MCF 10A (cell line): Measurements from ENCODE around the gene CLMN. TPM values are rescaled to one million over a fixed set of nuclear protein-coding genes. Genes with fewer than 3 reads are reported as not detected.

ENCODE experiments used
- BruUV-seq: library from RNA; stranded (reverse); fragments of 400-500 nt; replicated peaks from 2 replicates; lab custom pipeline; 2021; lab: Mats Ljungman, UMichigan
- CTCF ChIA-PET: fragments of 300-600 bp; sonication (Branson Sonifier 250); formaldehyde crosslinking; extraction: SDS; loops from one replicate; lab custom pipeline; 2021; ENCODE audit warnings: antibody characterized with exemption, inconsistent platforms; lab: Yijun Ruan, JAX
- POLR2A ChIA-PET: fragments of 300-600, 350-650 bp; sonication (Branson Sonifier 250); formaldehyde crosslinking; extraction: SDS; loops from one replicate; lab custom pipeline; 2020; ENCODE audit warnings: antibody characterized with exemption, inconsistent platforms; lab: Yijun Ruan, JAX
- DNase-seq: peaks from one replicate; pipeline ENCODE4 v3.0.0-alpha.2; 2018; ENCODE audit not compliant: unreplicated experiment
- H3K27ac Mint-ChIP-seq: one replicate; pipeline ENCODE4 v1.8.0; 2022; ENCODE audit warnings: mild to moderate bottlenecking, low read depth, mixed read lengths; ENCODE audit not compliant: unreplicated experiment
- H3K27me3 Mint-ChIP-seq: one replicate; pipeline ENCODE4 v1.8.0; 2022; ENCODE audit warnings: mixed read lengths; ENCODE audit not compliant: insufficient read depth, unreplicated experiment
- H3K36me3 Mint-ChIP-seq: one replicate; pipeline ENCODE4 v1.8.0; 2022; ENCODE audit warnings: mild to moderate bottlenecking, moderate library complexity, mixed read lengths; ENCODE audit not compliant: insufficient read depth, unreplicated experiment
- H3K4me1 Mint-ChIP-seq: one replicate; pipeline ENCODE4 v1.8.0; 2022; ENCODE audit warnings: mixed read lengths; ENCODE audit not compliant: insufficient read depth, unreplicated experiment
- H3K4me3 Mint-ChIP-seq: one replicate; pipeline ENCODE4 v1.8.0; 2022; ENCODE audit warnings: mild to moderate bottlenecking, moderate library complexity, mixed read lengths; ENCODE audit not compliant: unreplicated experiment
- H3K9me3 Mint-ChIP-seq: one replicate; pipeline ENCODE4 v1.8.0; 2022; ENCODE audit warnings: mixed read lengths; ENCODE audit not compliant: unreplicated experiment
- CTCF ChIP-seq: fragments of 200-600 bp; IDR thresholded peaks from one replicate; pipeline ENCODE4 v1.8.0; 2022; ENCODE audit warnings: antibody characterized with exemption, mild to moderate bottlenecking; ENCODE audit not compliant: unreplicated experiment
- intact Hi-C: fragments of 100-400 bp; cut with micrococcal nuclease; formaldehyde crosslinking; loops from 2 replicates; pipeline ENCODE4 v1.14.1; 2022
- total RNA-seq: library from RNA; stranded (reverse); gene quantifications from 2 replicates; pipeline ENCODE4 v1.2.3, GENCODE V29; 2022

CLMN gene
- total RNA-seq, 1 experiment from 2014 or later = 17.9 TPM

GRCh38 chr14:95150910-95151309 lies 168.8 kb downstream of the CLMN start:
- no peak for TF ChIP-seq CTCF
- CTCF ChIA-PET = interaction anchor here (0.7 to 1.3 kb wide), 4 partner anchors 23 to 1260 kb away, joined by 3 read pairs; no protein-coding TSS in a partner anchor

DNA sequence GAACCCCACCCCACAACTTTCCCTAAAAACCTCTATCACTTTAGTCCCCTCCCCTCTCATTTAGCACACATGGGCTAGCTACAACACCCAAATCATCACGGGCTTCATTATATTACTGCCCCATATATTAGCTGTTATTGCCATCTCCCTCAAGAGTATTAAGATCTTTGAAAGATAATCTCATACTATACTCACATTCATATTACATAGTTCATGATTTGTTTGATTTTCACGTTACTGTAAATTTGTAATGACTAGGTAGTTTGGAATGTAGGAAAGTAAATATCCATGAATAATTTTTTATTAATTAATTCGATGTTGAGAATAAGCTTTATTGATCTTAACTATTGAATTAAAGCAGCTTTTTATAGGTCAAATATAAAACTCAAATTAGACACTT lies 170.3 kb downstream of the CLMN start:
- POLR2A ChIA-PET = interaction anchor here (1.0 to 2.9 kb wide), 3 partner anchors 8 to 386 kb away, joined by 3 to 8 read pairs (median 7); partner anchors contain the start of gene DICER1
- peak overlapping the region; percentile 67 for H3K27ac Mint-ChIP-seq
- CTCF ChIA-PET = interaction anchor here (1.3 kb wide), 1 partner anchor 281 kb away, joined by 3 read pairs; no protein-coding TSS in a partner anchor
- peaks cover 7% of the 10 kb centered on the region for H3K36me3 Mint-ChIP-seq
- no TSS peak for BruUV-seq
- H3K4me1 Mint-ChIP-seq = peaks cover 55% of the 10 kb centered on the region
- H3K27me3 Mint-ChIP-seq = no peaks in the 10 kb centered on the region
- H3K9me3 Mint-ChIP-seq = peaks cover 6% of the 10 kb centered on the region
- TF ChIP-seq CTCF = no peak
- DNase-seq = no peak
- intact Hi-C loops = no loop called here
- H3K4me3 Mint-ChIP-seq = no peak overlapping the region

More at GRCh38 chr14:95150910-95151309, 168.8 kb downstream of the CLMN start:
- no peak for DNase-seq
- intact Hi-C loops = no loop called here
- no peak overlapping the region for H3K27ac Mint-ChIP-seq
- no peaks in the 10 kb centered on the region for H3K27me3 Mint-ChIP-seq
- H3K36me3 Mint-ChIP-seq = peaks cover 7% of the 10 kb centered on the region
- peaks cover 58% of the 10 kb centered on the region for H3K4me1 Mint-ChIP-seq
- POLR2A ChIA-PET = interaction anchor here (2.3 kb wide), 1 partner anchor 10 kb away, joined by 7 read pairs; no protein-coding TSS in a partner anchor
- BruUV-seq = no TSS peak
- H3K4me3 Mint-ChIP-seq = no peak overlapping the region
- H3K9me3 Mint-ChIP-seq = no peaks in the 10 kb centered on the region

DNA sequence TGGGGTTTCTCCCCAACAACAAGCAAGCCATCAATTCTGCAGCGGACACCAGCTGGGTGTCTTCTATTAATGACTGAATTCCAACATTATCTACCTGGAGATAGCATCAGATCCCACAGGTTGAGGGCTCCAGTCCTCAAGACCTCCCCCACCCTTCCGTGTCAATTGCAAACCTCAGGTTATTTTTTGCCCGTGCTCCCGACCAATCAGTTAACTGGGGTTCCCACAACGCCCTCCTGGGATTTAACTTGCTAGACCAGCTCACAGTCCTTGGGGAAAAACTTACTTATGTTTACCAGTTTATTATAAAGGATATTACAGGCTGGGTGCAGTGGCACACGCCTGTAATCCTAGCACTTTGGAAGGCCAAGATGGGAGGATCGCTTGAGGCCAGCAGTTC lies 172.1 kb downstream of the CLMN start:
- DNase-seq = no peak
- Mint-ChIP-seq H3K4me3 (no peak overlapping the region), H3K4me1 (peaks cover 43% of the 10 kb centered on the region), H3K27ac (peak overlapping the region; percentile 12), H3K9me3 (peaks cover 6% of the 10 kb centered on the region), H3K27me3 (no peaks in the 10 kb centered on the region), H3K36me3 (peaks cover 7% of the 10 kb centered on the region)
- no TSS peak for BruUV-seq
- ChIA-PET POLR2A (interaction anchor here (0.7 to 2.9 kb wide), 2 partner anchors 9 to 10 kb away, joined by 3 to 8 read pairs; partner anchors contain the start of gene DICER1), CTCF (no interaction called here)
- intact Hi-C loops = no loop called here
- no peak for TF ChIP-seq CTCF

DNA sequence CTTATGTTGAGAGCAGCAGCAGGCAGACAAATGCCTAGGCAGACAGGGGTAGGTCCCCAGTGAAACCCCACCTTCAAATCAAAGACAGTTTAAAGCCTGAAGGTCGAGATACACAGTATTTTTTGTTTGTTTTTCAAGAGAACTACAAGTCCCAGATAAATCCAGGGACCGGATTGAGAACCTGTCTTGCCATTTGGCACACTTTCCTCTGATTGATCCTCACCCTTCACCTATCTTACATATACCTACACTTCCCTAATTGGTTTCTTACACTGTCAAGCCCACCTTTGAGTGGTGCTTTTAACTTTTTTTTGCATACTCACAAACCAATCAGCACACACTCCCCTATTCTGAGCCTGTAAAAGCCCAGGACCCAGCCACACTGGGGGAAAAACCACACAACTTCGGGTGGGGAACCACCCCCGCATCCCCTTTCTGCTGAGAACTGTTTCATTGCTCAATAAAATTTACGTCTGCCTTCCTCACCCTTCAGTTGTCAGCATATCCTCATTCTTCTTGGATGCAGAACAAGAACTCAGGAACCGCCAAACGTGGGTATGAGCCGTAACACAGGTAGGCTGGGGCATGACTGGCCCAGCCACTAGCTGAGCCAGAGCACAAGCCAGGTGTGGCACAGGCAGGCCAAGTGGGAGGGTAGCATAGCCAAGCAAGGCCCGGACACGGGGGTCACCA lies 173.5 kb downstream of the CLMN start:
- CTCF ChIA-PET = interaction anchor here (0.6 kb wide), 1 partner anchor 1151 kb away, joined by 4 read pairs; no protein-coding TSS in a partner anchor
- H3K9me3 Mint-ChIP-seq = peaks cover 6% of the 10 kb centered on the region
- intact Hi-C loops = no loop called here
- DNase-seq = peak; percentile 64
- H3K36me3 Mint-ChIP-seq = peaks cover 7% of the 10 kb centered on the region
- H3K4me3 Mint-ChIP-seq = peak overlapping the region; percentile 17
- peaks cover 42% of the 10 kb centered on the region for H3K4me1 Mint-ChIP-seq
- BruUV-seq = no TSS peak
- no peaks in the 10 kb centered on the region for H3K27me3 Mint-ChIP-seq
- no peak for TF ChIP-seq CTCF
- POLR2A ChIA-PET = interaction anchor here (1.2 kb wide), 1 partner anchor 10 kb away, joined by 8 read pairs; no protein-coding TSS in a partner anchor
- peak overlapping the region; percentile 92 for H3K27ac Mint-ChIP-seq
